SK-N-MC (cell line): Measurements from ENCODE around the gene FBXO10.

Experiments used
- EZH2 ChIP-seq: fragments of 200-600 bp; sonication (generic); IDR thresholded peaks from one replicate; pipeline ENCODE4 v1.6.1; 2017; ENCODE audit warnings: antibody characterized with exemption
- POLR2AphosphoS5 ChIP-seq: IDR thresholded peaks from 2 replicates; pipeline ENCODE4 v1.6.1; 2012; ENCODE audit warnings: mild to moderate bottlenecking, low read depth, low read length, borderline replicate concordance

DNA sequence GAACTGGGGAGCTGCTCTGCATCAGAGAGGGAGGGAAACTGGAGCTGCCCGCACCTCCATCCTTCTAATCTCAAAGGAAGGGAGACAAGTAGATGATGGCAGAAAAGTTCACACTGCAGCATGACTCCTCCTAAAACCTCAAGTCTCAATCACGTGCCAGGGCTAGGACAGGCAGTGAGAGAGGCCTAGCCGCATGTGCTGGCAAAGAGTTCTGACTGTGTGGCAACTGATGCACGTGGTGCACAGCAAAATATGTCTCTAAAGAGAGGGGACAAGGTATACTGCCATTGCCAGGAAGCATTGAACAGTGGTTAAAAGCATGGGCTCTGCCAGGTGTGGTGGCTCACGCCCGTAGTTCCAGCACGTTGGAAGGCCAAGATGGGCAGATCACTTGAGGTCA lies 38.1 kb downstream of the FBXO10 start:
- TF ChIP-seq EZH2 (no peak), POLR2AphosphoS5 (no peak)
